ENCODE results near the gene CAMK2B.

The CAMK2B gene

DNA sequence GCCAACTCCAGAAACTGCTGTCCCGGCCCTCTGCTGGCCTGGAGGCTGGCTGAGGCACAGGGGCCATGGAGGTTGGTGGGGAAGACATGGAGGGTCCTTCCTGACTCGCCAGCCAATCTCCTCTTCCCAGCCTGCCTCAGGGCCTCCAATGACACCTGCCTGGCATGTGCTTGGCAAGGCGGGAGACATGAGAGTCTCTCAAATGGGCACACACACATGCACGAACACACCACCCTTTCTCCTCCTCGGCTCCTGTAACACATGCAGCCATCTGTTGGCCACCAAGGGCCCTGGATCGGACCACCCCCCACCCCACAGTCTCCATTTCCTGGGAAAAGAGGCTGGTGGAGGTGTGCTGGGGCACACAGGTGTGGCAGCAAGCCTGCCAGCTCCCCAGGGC lies 68.2 kb downstream of the CAMK2B start:
- H3F3A ChIP-seq (ENCODE audit: low read depth), result no peaks in the 10 kb centered on the region
- no peak for TF ChIP-seq EZH2phosphoT487 (IDR thresholded peaks at IDR 0.05; ENCODE audit: borderline replicate concordance)
- TF ChIP-seq, protein P1, sequence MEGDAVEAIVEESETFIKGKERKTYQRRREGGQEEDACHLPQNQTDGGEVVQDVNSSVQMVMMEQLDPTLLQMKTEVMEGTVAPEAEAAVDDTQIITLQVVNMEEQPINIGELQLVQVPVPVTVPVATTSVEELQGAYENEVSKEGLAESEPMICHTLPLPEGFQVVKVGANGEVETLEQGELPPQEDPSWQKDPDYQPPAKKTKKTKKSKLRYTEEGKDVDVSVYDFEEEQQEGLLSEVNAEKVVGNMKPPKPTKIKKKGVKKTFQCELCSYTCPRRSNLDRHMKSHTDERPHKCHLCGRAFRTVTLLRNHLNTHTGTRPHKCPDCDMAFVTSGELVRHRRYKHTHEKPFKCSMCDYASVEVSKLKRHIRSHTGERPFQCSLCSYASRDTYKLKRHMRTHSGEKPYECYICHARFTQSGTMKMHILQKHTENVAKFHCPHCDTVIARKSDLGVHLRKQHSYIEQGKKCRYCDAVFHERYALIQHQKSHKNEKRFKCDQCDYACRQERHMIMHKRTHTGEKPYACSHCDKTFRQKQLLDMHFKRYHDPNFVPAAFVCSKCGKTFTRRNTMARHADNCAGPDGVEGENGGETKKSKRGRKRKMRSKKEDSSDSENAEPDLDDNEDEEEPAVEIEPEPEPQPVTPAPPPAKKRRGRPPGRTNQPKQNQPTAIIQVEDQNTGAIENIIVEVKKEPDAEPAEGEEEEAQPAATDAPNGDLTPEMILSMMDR (conservative IDR thresholded peaks at IDR 0.05; ENCODE audit: low read length), result no peak
- H3K27me3 ChIP-seq (ENCODE audit: insufficient read depth, low read length, poor library complexity, severe bottlenecking), result no peaks in the 10 kb centered on the region
- no peaks in the 10 kb centered on the region for H4K20me1 ChIP-seq (ENCODE audit: insufficient read depth, low read length, poor library complexity, severe bottlenecking)
- H3K4me1 ChIP-seq (ENCODE audit: insufficient read depth, low read length, poor library complexity, severe bottlenecking), result peaks cover 3% of the 10 kb centered on the region
- H3K9ac ChIP-seq (ENCODE audit: low read depth, low read length, poor library complexity, severe bottlenecking), result no peak overlapping the region
- H3K4me3 ChIP-seq (ENCODE audit: low read length, poor library complexity, severe bottlenecking), result no peak overlapping the region
- H3K36me3 ChIP-seq (ENCODE audit: insufficient read depth, low read length), result no peaks in the 10 kb centered on the region
- no peaks in the 10 kb centered on the region for H3K9me2 ChIP-seq (replicated peaks; ENCODE audit: low read depth, low read length)
- no peaks in the 10 kb centered on the region for H3K9me3 ChIP-seq (ENCODE audit: insufficient read depth, low read depth, low read length)
- H3K4me2 ChIP-seq (ENCODE audit: low read depth, low read length, poor library complexity, severe bottlenecking), result no peak overlapping the region
- H3K79me2 ChIP-seq (ENCODE audit: insufficient read depth, low read length), result no peaks in the 10 kb centered on the region
- H2AFZ ChIP-seq (ENCODE audit: low read length), result no peak overlapping the region

GRCh38 chr7:44256459-44256858 lies 68.9 kb downstream of the CAMK2B start:
- TF ChIP-seq, protein P1 (conservative IDR thresholded peaks at IDR 0.05; ENCODE audit: low read length), result no peak
- no peak for TF ChIP-seq EZH2phosphoT487 (IDR thresholded peaks at IDR 0.05; ENCODE audit: borderline replicate concordance)
- no peak overlapping the region for H3K9ac ChIP-seq (ENCODE audit: low read depth, low read length, poor library complexity, severe bottlenecking)
- no peak overlapping the region for H2AFZ ChIP-seq (ENCODE audit: low read length)
- H3K4me1 ChIP-seq (ENCODE audit: insufficient read depth, low read length, poor library complexity, severe bottlenecking), result peaks cover 3% of the 10 kb centered on the region
- no peaks in the 10 kb centered on the region for H4K20me1 ChIP-seq (ENCODE audit: insufficient read depth, low read length, poor library complexity, severe bottlenecking)
- H3K27me3 ChIP-seq (ENCODE audit: insufficient read depth, low read length, poor library complexity, severe bottlenecking), result no peaks in the 10 kb centered on the region
- H3K9me3 ChIP-seq (ENCODE audit: insufficient read depth, low read depth, low read length), result no peaks in the 10 kb centered on the region
- no peaks in the 10 kb centered on the region for H3F3A ChIP-seq (ENCODE audit: low read depth)
- H3K4me2 ChIP-seq (ENCODE audit: low read depth, low read length, poor library complexity, severe bottlenecking), result no peak overlapping the region
- no peaks in the 10 kb centered on the region for H3K36me3 ChIP-seq (ENCODE audit: insufficient read depth, low read length)
- H3K79me2 ChIP-seq (ENCODE audit: insufficient read depth, low read length), result no peaks in the 10 kb centered on the region
- no peak overlapping the region for H3K4me3 ChIP-seq (ENCODE audit: low read length, poor library complexity, severe bottlenecking)
- no peaks in the 10 kb centered on the region for H3K9me2 ChIP-seq (replicated peaks; ENCODE audit: low read depth, low read length)

DNA sequence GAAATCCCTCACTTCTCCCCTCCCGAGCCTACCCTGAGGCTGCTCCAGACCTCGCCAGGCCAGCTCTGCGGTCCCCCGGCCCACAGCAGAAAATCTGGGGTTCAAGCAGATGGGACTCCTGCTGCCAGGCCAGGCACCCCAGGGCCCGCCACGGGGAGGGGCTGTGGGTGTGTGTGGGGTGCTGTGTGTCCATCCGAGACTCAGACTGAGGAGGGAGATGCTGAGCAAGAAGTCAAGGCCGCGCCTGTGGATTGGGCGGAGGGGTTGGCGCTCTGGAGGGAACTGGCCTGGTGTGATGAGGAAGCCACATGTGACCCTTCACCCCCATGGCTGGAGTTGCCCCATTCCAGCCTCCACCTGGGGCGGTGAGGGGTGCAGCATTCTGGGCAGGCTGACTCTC lies 73.5 kb downstream of the CAMK2B start:
- no peaks in the 10 kb centered on the region for H3K9me2 ChIP-seq (replicated peaks; ENCODE audit: low read depth, low read length)

More for the DNA sequence above, 73.5 kb downstream of the CAMK2B start:
- no peak overlapping the region for H3K4me3 ChIP-seq (ENCODE audit: low read length, poor library complexity, severe bottlenecking)
- no peaks in the 10 kb centered on the region for H3F3A ChIP-seq (ENCODE audit: low read depth)
- TF ChIP-seq, protein P1 (conservative IDR thresholded peaks at IDR 0.05; ENCODE audit: low read length), result no peak
- no peak for TF ChIP-seq EZH2phosphoT487 (IDR thresholded peaks at IDR 0.05; ENCODE audit: borderline replicate concordance)
- no peaks in the 10 kb centered on the region for H3K4me1 ChIP-seq (ENCODE audit: insufficient read depth, low read length, poor library complexity, severe bottlenecking)
- H3K27me3 ChIP-seq (ENCODE audit: insufficient read depth, low read length, poor library complexity, severe bottlenecking), result no peaks in the 10 kb centered on the region
- H3K36me3 ChIP-seq (ENCODE audit: insufficient read depth, low read length), result no peaks in the 10 kb centered on the region
- H3K9me3 ChIP-seq (ENCODE audit: insufficient read depth, low read depth, low read length), result no peaks in the 10 kb centered on the region
- H4K20me1 ChIP-seq (ENCODE audit: insufficient read depth, low read length, poor library complexity, severe bottlenecking), result no peaks in the 10 kb centered on the region
- no peak overlapping the region for H3K4me2 ChIP-seq (ENCODE audit: low read depth, low read length, poor library complexity, severe bottlenecking)
- H3K79me2 ChIP-seq (ENCODE audit: insufficient read depth, low read length), result no peaks in the 10 kb centered on the region
- no peak overlapping the region for H3K9ac ChIP-seq (ENCODE audit: low read depth, low read length, poor library complexity, severe bottlenecking)
- H2AFZ ChIP-seq (ENCODE audit: low read length), result no peak overlapping the region

Data from Loucy (cell line).